NK-92 treated with Interleukin-12 subunit alpha and Interleukin-12 subunit beta, amount 100 ng/mL, for 24 hours (cell line): ENCODE results near the gene ADISSP.
"Not testable (repeated sequence)": the region's sequence is repeated elsewhere in the genome, so short reads cannot be mapped to it uniquely, and the experiment has no call there.

Source experiments
- DNase-seq: peaks from one replicate; lab custom pipeline; 2025; lab: John Stamatoyannopoulos, UW

Gene ADISSP

GRCh38 chr20:3797592-3798372 is 30.2 kb upstream of the ADISSP start:
- DNase-seq = no peak

GRCh38 chr20:3797226-3797545 is 29.6 kb upstream of the ADISSP start:
- DNase-seq = no peak

- no peak for DNase-seq
These were observed 29.1 kb upstream of the ADISSP start for GRCh38 chr20:3796477-3797225.

GRCh38 chr20:3795511-3796468 is 28.2 kb upstream of the ADISSP start, which contains the start of gene CDC25B:
TSS of gene CDC25B (plus strand) at chr20:3796310. CDS start at chr20:3796532, 222 bp downstream.
- peak; percentile 88 for DNase-seq

GRCh38 chr20:3794701-3795420 is 27.3 kb upstream of the ADISSP start:
- no peak for DNase-seq

GRCh38 chr20:3794168-3794567 is 26.6 kb upstream of the ADISSP start:
- not testable (repeated sequence) for DNase-seq

- not testable (repeated sequence) for DNase-seq
These were observed 21.6 kb upstream of the ADISSP start for GRCh38 chr20:3789201-3789600.

GRCh38 chr20:3788685-3789155 is 21.2 kb upstream of the ADISSP start:
- DNase-seq = no peak

GRCh38 chr20:3787324-3788014 is 19.9 kb upstream of the ADISSP start:
- DNase-seq = no peak

- peak; percentile 74 for DNase-seq
These were observed 19.2 kb upstream of the ADISSP start, which contains the start of gene CENPB for GRCh38 chr20:3786665-3787323. TSS of gene CENPB (minus strand) at chr20:3786740. CDS start at chr20:3786483, 257 bp downstream.

GRCh38 chr20:3786126-3786484 is 18.6 kb upstream of the ADISSP start:
- no peak for DNase-seq

GRCh38 chr20:3785240-3786125 is 17.9 kb upstream of the ADISSP start:
- DNase-seq = no peak

- DNase-seq = no peak
These were observed 17.3 kb upstream of the ADISSP start for GRCh38 chr20:3784863-3785239.

GRCh38 chr20:3784216-3784853 is 16.8 kb upstream of the ADISSP start:
- DNase-seq = no peak

GRCh38 chr20:3783511-3784195 is 16.1 kb upstream of the ADISSP start:
- no peak for DNase-seq

GRCh38 chr20:3783068-3783489 is 15.5 kb upstream of the ADISSP start:
- DNase-seq = no peak

- no peak for DNase-seq
These were observed 15.0 kb upstream of the ADISSP start for GRCh38 chr20:3782597-3782996.
